HL-60 (cell line): ENCODE data around the gene CMBL.

ENCODE experiments used
- GABPA ChIP-seq: IDR thresholded peaks from 2 replicates; pipeline ENCODE4 v1.6.1; 2012; ENCODE audit warnings: low read depth
- TF ChIP-seq, protein P1 (sequence below): IDR thresholded peaks from one replicate; pipeline ENCODE4 v1.5.1; 2011; ENCODE audit warnings: low read length, control low read depth, inconsistent platforms; ENCODE audit not compliant: insufficient read depth

DNA sequence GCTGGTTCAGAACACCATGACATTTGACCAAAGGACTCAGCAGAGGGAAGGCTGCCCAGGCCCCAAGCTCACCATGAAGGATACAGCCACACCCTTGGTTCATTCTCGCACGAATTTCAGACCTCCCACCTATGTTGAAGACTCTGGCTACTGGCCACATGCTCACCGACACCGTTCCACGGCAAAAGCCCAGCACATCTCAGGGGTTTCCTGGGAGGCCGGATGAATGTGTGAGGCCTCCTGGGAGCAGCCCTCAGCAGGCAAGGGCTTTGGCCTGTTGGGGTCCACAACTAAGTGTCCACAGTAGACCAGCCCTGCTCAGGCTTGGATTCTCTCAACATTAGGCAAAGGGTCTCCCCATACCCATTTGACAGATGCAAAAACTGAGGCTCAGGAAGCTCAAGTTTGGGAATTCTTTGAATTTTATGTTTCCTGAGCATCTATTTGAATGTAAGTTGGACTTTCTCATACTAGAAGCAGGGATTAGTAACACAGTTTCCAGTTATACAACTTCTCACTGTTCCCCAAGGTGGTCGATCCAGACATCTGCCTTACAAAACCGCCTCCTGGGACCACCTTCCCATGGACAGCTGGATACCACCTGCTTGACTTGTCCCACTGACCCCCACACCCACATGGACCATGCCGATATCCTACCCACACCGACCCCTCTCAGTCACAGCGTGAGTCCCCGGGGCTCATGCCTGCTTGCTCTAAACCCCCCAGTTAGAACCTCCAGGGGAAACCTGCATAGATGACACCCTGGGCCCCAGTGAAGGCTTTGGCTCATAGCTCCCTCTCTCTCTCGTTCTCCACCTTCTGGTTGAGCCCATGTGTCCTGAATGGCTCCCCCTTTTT lies 29.7 kb downstream of the CMBL start:
- TF ChIP-seq, protein P1, sequence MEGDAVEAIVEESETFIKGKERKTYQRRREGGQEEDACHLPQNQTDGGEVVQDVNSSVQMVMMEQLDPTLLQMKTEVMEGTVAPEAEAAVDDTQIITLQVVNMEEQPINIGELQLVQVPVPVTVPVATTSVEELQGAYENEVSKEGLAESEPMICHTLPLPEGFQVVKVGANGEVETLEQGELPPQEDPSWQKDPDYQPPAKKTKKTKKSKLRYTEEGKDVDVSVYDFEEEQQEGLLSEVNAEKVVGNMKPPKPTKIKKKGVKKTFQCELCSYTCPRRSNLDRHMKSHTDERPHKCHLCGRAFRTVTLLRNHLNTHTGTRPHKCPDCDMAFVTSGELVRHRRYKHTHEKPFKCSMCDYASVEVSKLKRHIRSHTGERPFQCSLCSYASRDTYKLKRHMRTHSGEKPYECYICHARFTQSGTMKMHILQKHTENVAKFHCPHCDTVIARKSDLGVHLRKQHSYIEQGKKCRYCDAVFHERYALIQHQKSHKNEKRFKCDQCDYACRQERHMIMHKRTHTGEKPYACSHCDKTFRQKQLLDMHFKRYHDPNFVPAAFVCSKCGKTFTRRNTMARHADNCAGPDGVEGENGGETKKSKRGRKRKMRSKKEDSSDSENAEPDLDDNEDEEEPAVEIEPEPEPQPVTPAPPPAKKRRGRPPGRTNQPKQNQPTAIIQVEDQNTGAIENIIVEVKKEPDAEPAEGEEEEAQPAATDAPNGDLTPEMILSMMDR = no peak
- TF ChIP-seq GABPA = no peak
